Left hindlimb (tissue), 1 donor: ENCODE data around the gene IRS1.

ENCODE experiments used
- DNase-seq: peaks from one replicate; pipeline ENCODE4 v3.0.0-alpha.2; 2018

IRS1 gene

DNA sequence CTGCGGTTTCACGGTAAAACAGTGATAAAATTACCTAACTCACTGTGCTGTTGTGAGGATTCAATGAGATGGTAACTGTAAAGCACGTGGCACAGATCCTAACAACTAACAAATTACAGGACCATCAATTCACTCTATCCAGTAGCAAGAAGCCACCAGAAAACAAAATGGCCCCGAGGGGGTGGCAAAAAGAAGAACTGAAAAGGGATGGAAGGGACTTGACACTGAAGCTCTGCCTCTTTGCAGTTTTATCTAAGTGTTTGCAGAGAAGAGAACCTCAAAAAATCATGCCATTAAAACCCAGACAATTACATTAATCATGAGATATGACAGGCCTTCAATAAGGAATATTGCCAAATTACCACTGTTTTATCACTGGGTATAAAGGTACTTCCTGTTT is 46.7 kb downstream of the IRS1 start:
- no peak for DNase-seq

DNA sequence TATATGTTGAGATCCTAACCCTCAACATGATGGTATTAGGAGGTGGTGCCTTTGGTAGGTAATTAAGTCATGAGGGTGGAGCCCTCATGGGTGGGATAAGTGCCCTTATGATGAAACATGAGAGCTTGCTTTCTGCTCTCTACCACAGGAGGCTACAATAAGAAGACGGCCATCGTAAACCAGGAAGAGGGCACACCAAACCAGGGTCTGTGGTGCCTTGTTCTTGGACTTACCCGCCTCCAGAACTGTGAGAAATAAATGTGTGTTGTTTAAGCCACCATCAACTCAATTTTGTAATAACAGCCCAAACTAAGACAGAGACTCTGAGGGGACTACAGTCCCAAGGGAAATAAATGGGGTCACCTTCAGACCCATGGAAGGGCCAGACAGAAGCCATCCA is 52.3 kb downstream of the IRS1 start:
- DNase-seq: no peak

- DNase-seq: no peak
These were observed 53.3 kb downstream of the IRS1 start for GRCh38 chr2:226746196-226746800.

GRCh38 chr2:226743915-226744314 is 55.7 kb downstream of the IRS1 start:
- DNase-seq: no peak

DNA sequence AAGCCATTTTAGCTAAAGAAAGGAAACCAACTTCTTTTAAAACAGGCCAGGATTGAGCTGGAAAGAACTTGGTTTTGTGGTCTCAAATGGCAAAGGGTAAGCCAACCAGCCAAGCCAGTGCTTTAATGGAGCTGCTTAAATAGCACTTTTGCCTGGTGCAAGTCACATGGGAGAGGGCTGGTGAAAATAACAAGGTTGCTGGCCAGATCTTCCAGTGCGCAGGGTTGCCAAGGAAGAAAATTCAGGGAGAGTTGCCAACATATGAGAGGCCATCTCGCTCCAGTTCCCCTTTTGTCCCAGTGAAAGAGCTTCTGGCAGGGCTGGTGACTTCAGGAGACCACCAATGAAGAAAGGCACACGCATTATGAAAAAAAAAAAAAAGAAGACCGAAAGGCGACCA is 57.3 kb downstream of the IRS1 start:
- peak; percentile 65 for DNase-seq

DNA sequence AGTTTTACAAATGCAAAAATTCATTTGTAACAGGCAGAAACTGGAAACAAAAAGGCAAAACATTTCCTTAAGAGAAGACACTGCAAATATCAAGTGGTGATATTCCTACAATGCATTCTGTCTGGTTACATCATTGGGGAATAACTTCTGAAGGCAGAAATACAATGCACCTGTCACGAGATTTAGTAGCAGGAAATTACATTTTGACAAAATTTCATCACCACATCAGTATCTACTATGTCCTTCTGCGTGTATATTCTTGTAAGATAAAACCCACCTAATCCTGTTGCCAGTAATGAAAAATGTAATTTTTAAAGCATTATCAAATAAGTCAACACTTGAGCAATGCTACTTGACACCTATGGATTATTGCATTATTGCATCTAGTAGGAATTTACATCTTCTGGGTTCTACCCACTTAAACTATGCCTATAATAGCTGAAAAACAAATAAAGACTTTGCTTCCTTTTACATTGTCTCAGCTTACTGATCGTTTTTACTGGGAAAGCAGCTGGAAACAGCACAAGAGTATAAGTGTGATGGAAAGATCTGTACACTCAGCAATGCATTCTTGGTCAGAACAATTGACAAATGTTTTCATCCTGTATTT is 59.5 kb downstream of the IRS1 start:
- no peak for DNase-seq

- no peak for DNase-seq
These were observed 60.0 kb downstream of the IRS1 start for GRCh38 chr2:226739545-226740030.

DNA sequence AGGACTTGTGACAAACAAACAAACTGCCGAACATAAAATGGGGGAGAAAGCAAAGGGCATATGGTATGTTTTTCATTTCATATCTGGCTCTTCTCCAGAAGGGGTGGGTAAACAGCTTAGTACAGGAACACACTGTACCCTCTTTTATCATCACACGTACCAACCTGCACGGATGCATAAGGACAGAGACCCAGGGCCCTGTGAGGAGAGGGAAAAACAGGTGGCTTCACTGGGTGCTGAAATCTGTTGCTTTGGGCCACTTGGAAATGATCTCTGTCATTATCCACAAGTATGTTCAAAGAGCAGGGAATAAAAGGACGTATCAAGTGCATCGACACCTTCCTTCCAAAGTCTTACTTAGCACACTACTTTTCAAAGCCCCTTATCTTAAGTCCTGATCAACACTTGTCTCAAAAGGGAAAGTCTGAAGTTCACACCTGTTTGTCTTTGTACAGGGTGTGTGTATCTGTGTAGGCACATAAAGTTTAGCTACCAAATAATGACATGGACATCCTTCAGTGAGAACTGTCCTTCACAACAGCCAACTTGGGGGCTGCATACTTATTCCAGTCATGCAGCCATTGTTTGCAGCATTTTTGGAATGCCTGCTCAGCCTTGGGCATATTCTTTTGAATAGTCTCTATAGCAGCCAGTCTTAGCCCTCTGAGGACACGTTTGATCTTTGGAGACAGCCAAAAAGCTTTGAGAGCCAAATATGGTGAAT is 60.6 kb downstream of the IRS1 start:
- no peak for DNase-seq

GRCh38 chr2:226738191-226738820 is 61.3 kb downstream of the IRS1 start:
- DNase-seq: no peak

DNA sequence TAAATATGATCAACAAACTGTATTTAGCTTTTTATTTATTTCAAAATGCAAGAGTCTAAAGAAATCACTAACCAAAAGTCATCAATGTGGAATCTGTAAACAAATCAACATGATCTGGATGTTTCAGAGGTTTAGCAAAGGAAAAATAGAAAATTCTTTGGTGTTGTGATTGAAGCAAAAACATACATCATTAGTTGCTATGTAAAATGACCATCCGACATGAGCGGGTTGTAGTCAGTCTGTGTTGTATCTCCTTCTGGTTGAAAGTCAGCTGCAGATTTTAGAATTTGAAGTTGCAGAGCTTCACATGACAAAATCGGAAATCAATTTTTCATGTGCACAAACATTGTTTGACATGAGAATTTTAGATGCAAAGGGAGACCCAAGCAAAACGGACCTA is 63.2 kb downstream of the IRS1 start:
- no peak for DNase-seq

- no peak for DNase-seq
These were observed 65.6 kb downstream of the IRS1 start for GRCh38 chr2:226733927-226734564.

GRCh38 chr2:226733189-226733858 is 66.3 kb downstream of the IRS1 start:
- DNase-seq: no peak

GRCh38 chr2:226732478-226733188 is 67.0 kb downstream of the IRS1 start:
- no peak for DNase-seq

GRCh38 chr2:226730481-226730880 is 69.1 kb downstream of the IRS1 start:
- DNase-seq: no peak

DNA sequence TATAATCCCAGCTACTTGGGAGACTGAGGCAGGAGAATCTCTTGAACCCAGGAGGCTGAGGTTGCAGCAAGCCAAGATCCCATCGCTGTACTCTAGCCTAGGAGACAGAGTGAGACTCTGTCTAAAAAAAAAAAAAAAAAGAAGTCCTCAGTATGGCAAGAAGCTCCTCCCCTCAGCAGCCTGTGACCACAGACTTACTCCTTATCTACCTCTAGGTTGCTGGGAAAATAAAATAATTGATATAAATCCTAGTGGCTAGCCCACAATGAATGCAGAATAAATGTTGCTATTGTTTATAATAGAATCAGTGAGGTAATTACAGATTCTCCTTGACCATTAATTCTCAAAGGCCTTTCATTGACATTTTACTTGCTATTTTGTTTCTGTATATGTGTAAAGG is 70.6 kb downstream of the IRS1 start:
- DNase-seq: no peak

GRCh38 chr2:226727251-226727650 is 72.4 kb downstream of the IRS1 start:
- no peak for DNase-seq

DNA sequence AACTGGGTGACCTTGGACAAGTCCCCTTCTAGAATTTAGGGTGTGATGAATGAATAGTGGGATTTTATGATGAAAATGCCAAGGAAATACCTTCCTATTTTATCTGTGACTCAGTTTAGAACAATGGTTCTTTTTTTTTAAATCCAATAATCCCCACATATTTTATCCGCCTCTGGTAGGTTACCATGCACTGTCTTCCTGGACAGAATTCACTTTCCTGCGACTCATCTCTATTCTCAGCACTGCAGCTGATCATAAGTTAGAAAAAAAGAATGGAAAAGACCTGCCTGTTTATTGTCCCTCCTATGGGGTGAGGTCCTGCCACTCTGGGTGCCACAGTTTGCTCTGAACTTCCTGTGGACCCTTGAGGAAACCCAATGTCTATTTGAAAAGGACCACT is 73.1 kb downstream of the IRS1 start:
- no peak for DNase-seq

DNA sequence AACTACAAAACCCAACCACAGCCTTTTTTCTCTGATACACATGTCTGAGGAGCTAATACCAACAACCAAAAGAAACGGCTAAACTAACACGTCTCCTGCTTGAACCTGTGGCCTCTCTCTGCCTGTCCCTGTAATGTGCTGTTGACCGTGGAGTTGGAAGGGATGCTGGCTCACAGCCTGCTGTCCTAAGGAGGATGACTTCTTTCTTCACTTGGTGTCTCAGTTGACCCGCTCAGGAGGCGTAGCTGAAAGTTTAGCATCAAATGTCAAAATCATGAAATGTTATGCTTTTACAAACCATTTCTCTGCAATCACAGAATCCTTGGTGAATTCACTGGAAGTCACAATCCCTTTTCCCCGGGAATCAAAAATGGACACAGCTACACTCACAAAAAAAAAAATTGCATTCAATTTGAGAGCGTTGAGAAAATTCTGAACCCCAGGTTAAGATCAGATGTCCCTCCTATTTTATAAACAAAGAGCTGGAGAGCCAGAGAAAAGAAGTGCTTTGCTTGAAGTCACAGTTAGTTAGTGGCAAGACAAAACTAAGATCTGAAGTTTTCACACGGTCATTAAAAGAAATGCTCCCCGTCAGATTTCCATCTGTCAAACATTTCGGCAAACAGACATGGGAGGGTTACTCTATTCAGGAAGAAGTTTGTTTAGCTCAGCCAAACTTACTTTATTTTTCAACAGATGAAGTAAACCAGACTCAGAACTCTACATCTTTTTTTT is 74.3 kb downstream of the IRS1 start:
- DNase-seq: no peak

DNA sequence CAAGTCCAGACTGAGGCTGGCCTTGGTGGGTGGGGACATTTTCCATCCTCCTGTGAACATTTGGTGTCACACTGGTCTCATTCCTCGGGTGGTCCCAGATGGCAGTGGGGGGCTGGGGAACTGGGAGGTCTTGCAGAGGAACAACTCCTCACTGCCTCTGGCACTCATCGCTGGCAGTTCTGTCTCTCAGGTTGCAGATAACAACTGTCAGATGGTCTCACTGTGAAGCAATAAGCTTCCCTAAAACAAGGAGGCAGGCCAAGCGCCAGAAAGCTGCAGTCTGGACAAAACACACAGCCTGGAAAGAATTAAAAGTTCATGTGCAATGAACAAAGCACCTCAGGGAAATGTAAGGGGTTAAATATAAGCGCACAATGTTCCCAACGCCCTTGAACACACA is 78.1 kb downstream of the IRS1 start:
- DNase-seq: peak; percentile 40

DNA sequence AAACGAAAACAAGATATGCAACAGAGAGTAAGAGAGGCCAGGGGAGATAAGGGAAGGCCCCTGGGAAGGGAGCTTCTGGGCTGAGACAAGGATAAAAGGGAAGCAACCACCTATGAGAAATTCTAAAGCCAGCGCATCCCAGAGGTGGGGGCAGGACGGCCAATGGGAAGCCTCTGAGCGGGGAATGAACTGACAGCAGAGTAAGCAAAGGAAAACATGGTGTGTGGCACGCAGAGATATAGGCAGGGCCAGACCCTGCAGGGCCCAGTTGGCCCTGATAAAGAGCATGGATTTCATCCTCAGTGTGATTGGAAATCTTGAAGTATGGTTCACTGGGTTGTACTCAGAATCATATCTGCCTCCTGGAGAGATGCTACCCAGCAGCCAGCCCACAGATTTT is 78.7 kb downstream of the IRS1 start:
- DNase-seq: no peak

- DNase-seq: no peak
These were observed 81.9 kb downstream of the IRS1 start for GRCh38 chr2:226717719-226718118.
